ENCODE measurements around the gene CDK6.
A peak's percentile ranks its signal among the peaks of the same experiment; 100 is the strongest.

Gene CDK6

DNA sequence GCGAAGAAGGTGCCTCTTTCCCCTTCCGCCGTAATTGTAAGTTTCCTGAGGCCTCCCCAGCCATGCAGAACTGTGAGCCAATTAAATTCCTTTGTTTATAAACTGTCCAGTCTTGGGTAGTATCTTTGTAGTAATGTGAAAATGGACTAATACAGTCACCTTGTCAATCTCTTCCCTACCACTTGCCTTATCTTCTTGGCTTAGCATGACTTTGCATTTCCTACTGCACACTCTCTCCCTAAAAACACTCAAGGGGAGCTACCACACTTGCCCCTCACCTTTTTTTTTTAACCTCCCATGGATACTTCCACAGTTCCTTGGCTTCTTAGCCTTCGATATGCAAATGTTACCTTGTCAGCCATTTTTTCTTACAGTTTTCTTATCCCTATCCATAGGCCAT, 7.4 kb upstream of the CDK6 start:
- DNase-seq, result no peak

GRCh38 chr7:92843034-92843760, 6.8 kb upstream of the CDK6 start:
- DNase-seq, result no peak

DNA sequence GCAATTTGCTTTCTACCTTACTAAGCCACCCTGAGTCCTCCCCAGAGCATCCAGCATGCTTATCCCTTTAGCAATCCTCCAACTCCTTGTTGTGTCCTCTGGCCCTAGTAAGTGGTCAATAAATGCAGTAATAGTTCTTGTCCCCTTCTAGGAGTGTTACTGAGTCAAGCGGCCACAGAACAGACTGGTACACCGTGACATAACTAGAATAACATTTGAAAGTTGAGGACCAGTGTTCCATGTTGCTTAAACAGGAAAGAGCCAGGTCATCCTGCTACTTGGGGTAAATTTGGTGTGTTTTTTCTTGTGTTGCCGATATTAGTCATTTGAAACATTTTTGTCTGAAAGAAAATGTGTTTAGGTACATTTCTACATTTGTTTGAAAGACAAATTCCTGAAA, 4.8 kb upstream of the CDK6 start:
- DNase-seq, result no peak

- DNase-seq, result no peak
These were observed 3.9 kb upstream of the CDK6 start for GRCh38 chr7:92840316-92840715.

GRCh38 chr7:92839901-92840300, 3.5 kb upstream of the CDK6 start:
- DNase-seq, result no peak

DNA sequence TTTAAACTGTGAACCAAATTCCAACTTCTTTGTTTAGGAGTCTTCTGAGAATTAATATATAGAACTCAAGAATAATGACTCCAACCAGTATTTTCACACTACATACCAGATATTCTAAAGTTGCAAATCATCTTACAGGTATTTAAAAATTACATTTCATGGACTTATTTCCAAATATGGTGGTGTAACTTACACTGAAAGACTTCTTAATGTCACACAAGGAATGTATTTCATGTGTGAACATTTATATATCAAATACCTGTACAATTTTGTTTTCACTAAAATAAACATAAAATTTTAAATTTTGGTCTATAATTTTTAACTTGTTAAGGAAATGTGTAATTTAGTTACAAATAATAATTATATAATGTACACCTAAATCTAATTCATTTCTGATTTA, 2.6 kb upstream of the CDK6 start:
- no peak for DNase-seq

DNA sequence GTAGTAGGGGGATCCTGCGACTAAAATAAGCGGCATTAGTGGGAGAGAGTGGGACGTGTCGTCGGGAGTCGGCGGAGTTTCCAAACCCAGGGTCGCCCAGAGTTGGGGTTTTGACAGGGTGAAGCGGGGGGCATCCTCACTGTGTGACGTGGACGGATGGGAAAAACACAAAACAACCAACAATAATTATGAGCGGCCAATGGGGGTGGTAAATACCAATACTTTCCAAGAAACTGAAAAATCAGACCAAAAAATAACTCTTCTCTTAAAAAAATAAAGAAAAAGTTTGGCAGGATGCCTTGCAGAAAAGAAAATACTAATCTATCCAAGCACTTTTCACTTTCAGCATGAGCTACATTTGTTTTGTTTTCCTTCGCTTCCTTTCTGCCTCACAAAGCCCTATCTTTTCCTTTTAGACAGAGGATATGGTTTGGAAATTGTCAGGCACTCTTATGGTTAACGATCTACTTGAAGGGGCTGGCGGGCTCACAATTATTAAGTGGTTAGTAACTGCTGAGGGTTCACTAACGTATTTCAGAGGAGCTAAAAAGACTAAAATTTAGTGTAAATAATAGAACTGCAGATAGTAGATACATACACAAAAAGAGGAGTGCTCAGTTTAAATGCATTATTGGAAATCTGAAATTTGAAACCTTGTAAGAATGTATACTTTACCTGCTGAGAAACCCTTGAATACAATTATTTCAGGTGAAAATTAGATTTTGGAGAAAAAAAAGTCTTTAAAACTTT, 802 bp upstream of the CDK6 start:
- DNase-seq, result no peak

GRCh38 chr7:92835851-92836488, 403 bp downstream of the CDK6 start:
- peak; percentile 69 for DNase-seq

- DNase-seq, result peak; percentile 80
These were observed 1.0 kb downstream of the CDK6 start for GRCh38 chr7:92835261-92835850.

- DNase-seq, result peak; percentile 51
These were observed 1.7 kb downstream of the CDK6 start for GRCh38 chr7:92834507-92835260.

GRCh38 chr7:92833766-92834506, 2.4 kb downstream of the CDK6 start:
- peak; percentile 93 for DNase-seq

- peak; percentile 89 for DNase-seq
These were observed 3.2 kb downstream of the CDK6 start for GRCh38 chr7:92833024-92833765.

GRCh38 chr7:92832534-92833023, 3.8 kb downstream of the CDK6 start:
- no peak for DNase-seq

DNA sequence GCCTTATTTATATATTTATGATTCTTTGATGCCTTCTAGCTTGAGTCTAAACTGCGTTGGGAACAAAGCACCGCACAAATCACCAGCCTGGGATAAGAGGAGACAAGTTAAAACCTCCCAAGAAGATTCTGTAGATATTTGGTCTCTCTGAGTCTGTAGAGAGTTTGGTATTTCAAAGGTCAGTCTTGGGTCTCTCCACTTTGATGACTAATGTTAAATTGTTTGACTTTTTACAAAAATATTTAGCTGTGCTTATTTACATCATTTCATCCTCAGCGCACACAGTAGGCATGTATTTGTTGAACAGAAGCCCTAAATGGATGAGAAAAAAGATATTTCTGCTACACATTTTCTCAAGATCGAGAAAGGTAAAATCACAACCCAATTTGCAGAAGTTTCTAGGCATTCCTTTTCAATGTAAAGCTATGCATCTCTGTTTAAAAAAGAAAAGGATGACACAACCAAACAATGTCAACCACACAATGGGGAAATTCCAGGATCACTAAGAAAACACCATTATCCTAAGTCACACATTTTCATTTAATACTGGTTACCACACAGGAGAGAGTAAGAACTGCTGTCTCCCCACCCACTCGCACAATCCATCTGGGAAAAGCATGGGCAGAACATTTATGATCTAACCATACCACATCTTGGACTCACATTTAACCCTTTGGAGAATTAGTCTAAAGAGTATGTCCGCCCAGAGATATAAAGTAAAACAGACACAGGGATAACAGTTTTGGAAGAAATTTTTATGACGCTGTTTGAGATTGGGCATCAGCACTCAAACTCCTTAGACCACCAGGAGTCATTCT, 4.4 kb downstream of the CDK6 start:
- peak; percentile 37 for DNase-seq

GRCh38 chr7:92830532-92831110, 5.8 kb downstream of the CDK6 start:
- DNase-seq, result no peak

DNA sequence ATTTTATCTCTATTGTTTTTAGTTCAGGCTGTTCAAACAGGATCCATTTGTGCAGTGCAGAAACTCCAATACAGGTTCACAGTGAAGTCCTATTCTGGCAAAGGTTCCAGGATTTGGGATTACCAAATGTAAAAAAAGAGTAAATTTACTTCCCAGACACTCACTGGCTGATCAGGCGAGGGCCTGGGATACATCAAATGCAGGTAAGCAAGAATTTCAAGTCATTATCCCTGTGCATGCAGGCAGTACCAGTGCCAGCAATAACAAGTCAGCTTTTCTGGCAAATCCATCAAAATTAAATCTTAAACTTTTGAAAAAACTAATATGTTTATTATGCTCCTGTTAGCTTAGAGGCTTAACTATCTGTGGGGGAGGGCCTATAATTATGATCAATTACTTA, 6.3 kb downstream of the CDK6 start:
- no peak for DNase-seq

DNA sequence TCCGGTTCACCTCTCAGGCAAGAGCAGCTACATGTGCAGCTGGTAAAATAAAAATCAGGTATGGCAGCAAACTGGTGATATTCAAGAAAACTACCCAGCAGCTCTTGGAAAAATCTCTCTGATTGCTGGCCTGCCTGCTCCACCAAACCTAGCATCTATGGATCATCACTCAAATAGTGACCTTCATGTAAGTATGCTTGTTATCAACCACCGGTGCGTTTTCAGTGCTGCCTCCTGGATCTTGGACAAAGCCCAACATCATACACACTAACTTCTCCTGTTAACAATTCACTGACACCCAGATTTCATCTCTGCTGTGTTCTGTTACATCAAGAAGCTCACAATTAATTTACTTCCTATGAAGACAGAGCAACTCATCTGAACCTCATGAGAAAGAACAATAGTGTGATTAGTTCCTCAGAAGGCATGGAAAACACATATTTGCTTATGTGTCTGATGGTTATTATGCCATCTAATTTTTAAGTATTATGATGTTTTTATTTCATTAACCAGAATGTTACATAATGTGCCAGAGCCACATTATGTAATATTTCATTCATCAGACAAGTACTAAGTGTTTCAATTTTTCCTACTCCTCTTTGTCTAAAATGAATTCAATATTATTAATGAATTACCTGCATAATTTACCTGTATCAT, 8.8 kb downstream of the CDK6 start:
- DNase-seq, result no peak

- DNase-seq, result no peak
These were observed 10.0 kb downstream of the CDK6 start for GRCh38 chr7:92826258-92826938.
